Naive thymus-derived CD4-positive, alpha-beta T cell (primary cell): ENCODE data around the gene HP. TPM values are rescaled to one million over a fixed set of nuclear protein-coding genes. Genes with fewer than 3 reads are reported as not detected.

Source experiments
- ATAC-seq: fragments of 150-1000 bp; cut with Tn5 transposase; 2 replicates; pipeline ENCODE4 v1.10.0; 2021; ENCODE audit warnings: mild to moderate bottlenecking, moderate library complexity
- CTCF ChIA-PET: fragments of 350-600 bp; sonication (Branson Sonifier 250); formaldehyde crosslinking; loops from one replicate; lab custom pipeline; 2021; ENCODE audit warnings: antibody characterized with exemption; lab: Charles Lee
- POLR2A ChIA-PET: fragments of 350-600 bp; sonication (Branson Sonifier 250); formaldehyde crosslinking; loops from one replicate; lab custom pipeline; 2021; ENCODE audit warnings: antibody characterized with exemption, inconsistent platforms; lab: Charles Lee
- DNase-seq, 9 donors: peaks; one replicate each; pipeline versions ENCODE4 v3.0.0 to v3.0.0-alpha.2; 2020 to 2022; ENCODE audit warnings: mixed read lengths in 1 of 9
- H3K27ac ChIP-seq: one replicate; pipeline ENCODE4 v1.7.0; 2013; ENCODE audit warnings: mild to moderate bottlenecking, low read depth, low read length, moderate library complexity
- H3K27me3 ChIP-seq, 2 donors: one replicate each; pipeline ENCODE4 v1.7.0; 2013; ENCODE audit warnings: low read length in 2 of 2, mild to moderate bottlenecking in 2 of 2, moderate library complexity in 2 of 2; ENCODE audit not compliant: control insufficient read depth in 2 of 2, insufficient read depth in 2 of 2
- H3K36me3 ChIP-seq, 3 experiments: 1 replicate in 2 of 3; 2 replicates in 1 of 3; pipeline ENCODE4 v1.7.0; 2013; ENCODE audit warnings: low read length in 3 of 3, mild to moderate bottlenecking in 3 of 3, moderate library complexity in 1 of 3; ENCODE audit not compliant: insufficient read depth in 3 of 3, control insufficient read depth in 2 of 3
- H3K4me1 ChIP-seq, 2 donors: one replicate each; pipeline ENCODE4 v1.7.0; 2013; ENCODE audit warnings: low read length in 2 of 2, mild to moderate bottlenecking in 2 of 2, moderate library complexity in 1 of 2; ENCODE audit not compliant: control insufficient read depth in 2 of 2, insufficient read depth in 2 of 2
- H3K4me3 ChIP-seq: 2 replicates; pipeline ENCODE4 v1.7.0; 2013; ENCODE audit warnings: mild to moderate bottlenecking, low read length
- H3K9me3 ChIP-seq, 3 experiments: 1 replicate in 2 of 3; 2 replicates in 1 of 3; pipeline ENCODE4 v1.7.0; 2013; ENCODE audit warnings: low read length in 3 of 3; ENCODE audit not compliant: control insufficient read depth in 2 of 3
- H3K27ac Mint-ChIP-seq, 9 donors: one replicate each; pipeline ENCODE4 v1.8.0; 2020 to 2022; ENCODE audit warnings: mixed read lengths in 9 of 9, mild to moderate bottlenecking in 8 of 9, moderate library complexity in 5 of 9, inconsistent platforms in 2 of 9
- H3K27me3 Mint-ChIP-seq, 5 donors: one replicate each; pipeline ENCODE4 v1.8.0; 2021 to 2022; ENCODE audit warnings: mixed read lengths in 5 of 5, mild to moderate bottlenecking in 1 of 5
- H3K36me3 Mint-ChIP-seq, 5 donors: one replicate each; pipeline ENCODE4 v1.8.0; 2020 to 2022; ENCODE audit warnings: mixed read lengths in 5 of 5, mild to moderate bottlenecking in 3 of 5, inconsistent platforms in 1 of 5
- H3K4me1 Mint-ChIP-seq, 7 donors: one replicate each; pipeline ENCODE4 v1.8.0; 2020 to 2022; ENCODE audit warnings: mixed read lengths in 7 of 7, mild to moderate bottlenecking in 3 of 7, inconsistent platforms in 1 of 7
- H3K4me3 Mint-ChIP-seq, 10 donors: one replicate each; pipeline ENCODE4 v1.8.0; 2020 to 2022; ENCODE audit warnings: mild to moderate bottlenecking in 10 of 10, mixed read lengths in 10 of 10, moderate library complexity in 6 of 10, inconsistent platforms in 2 of 10
- H3K9me3 Mint-ChIP-seq, 11 donors: one replicate each; pipeline ENCODE4 v1.8.0; 2020 to 2022; ENCODE audit warnings: mixed read lengths in 11 of 11, mild to moderate bottlenecking in 4 of 11, inconsistent platforms in 1 of 11, moderate library complexity in 1 of 11
- intact Hi-C, 2 donors: fragments of 100-400 bp; cut with micrococcal nuclease; formaldehyde crosslinking; loops; one replicate each; pipeline ENCODE4 v1.15.1; 2023
- polyA plus RNA-seq, 2 donors: library from polyadenylated mRNA; unstranded; fragments of 300-500 nt; fragmentation: Illumina TruSeq; gene quantifications; one replicate each; pipeline ENCODE4 v1.2.3, GENCODE V29; 2021
- total RNA-seq, 6 experiments: library from RNA in 5 of 6; stranded (reverse) in 5 of 6; gene quantifications; 1 replicate in 5 of 6; 2 replicates in 1 of 6; pipeline ENCODE4 v1.2.3 and lab custom pipeline; 2021 to 2026

Gene HP
- total and polyA plus RNA-seq, 7 experiments from 2014 or later: 0.26 to 5.2 TPM; not detected in 5

DNA sequence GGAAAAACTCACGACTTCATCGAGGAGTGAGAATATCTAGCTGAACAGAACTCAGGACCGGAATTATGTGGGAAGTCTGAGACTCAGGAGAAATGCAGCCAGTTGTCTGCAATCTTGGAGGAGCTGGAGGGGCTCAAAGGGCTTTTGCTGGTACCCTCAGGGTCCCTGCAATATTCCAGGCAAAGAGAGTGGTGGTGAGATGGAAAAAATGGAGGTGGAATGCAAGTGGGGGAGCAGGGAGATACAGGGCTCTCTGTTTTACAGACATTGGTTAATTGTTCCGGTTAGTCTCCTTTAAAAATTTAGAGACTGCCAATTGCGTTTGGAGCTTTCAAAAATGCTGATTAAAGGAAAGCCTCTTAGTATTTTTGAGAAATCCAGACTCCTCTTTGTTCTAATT lies 18.2 kb upstream of the HP start:
- H3K27me3 ChIP-seq: no peaks in the 10 kb centered on the region
- no peak overlapping the region for H3K27ac ChIP-seq
- no peak overlapping the region for H3K4me3 Mint-ChIP-seq
- peaks cover 0 to 44% (median 13%) of the 10 kb centered on the region in 5 donors for H3K36me3 Mint-ChIP-seq
- no peaks in the 10 kb centered on the region for H3K4me1 ChIP-seq
- no peaks in the 10 kb centered on the region for H3K4me1 Mint-ChIP-seq
- no peaks in the 10 kb centered on the region for H3K27me3 Mint-ChIP-seq
- DNase-seq (no peak), ATAC-seq (no peak)
- H3K36me3 ChIP-seq: no peaks in the 10 kb centered on the region
- no peak overlapping the region for H3K4me3 ChIP-seq
- no peak overlapping the region for H3K27ac Mint-ChIP-seq
- no peaks in the 10 kb centered on the region for H3K9me3 ChIP-seq
- intact Hi-C loops: no loop called here
- ChIA-PET CTCF (no interaction called here), POLR2A (interaction anchor here (0.5 kb wide), 1 partner anchor 29 kb away, joined by 3 read pairs; no protein-coding TSS in a partner anchor)
- H3K9me3 Mint-ChIP-seq: no peaks in the 10 kb centered on the region

DNA sequence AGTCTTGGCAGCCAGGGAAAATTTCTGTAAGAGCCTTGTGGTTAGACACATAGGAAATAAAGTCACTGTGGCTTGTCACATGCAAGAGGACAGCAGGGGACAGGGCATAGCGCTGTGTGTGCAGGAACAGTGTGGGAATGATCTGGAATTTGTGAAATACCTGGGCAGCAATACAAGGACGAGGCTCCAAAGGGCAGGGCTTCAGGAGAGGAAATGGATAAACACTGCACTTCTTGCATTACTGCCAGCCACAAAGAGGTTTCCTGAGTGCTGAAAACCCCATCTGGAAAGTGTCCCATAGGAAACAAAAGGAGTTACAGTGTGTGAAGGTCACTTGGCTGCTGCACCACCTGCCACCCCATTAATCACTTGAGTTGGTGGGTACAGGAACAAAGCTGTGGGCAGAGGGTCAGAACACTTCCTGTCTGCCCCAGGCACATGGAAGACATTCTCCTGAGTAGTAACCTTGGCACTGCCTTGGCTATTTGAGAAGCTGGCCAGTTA lies 12.1 kb upstream of the HP start:
- H3K27me3 ChIP-seq: no peaks in the 10 kb centered on the region
- Mint-ChIP-seq H3K27me3 (no peaks in the 10 kb centered on the region), H3K4me1 (peaks cover 0 to 2% (median 0%) of the 10 kb centered on the region in 7 donors), H3K4me3 (no peak overlapping the region), H3K27ac (no peak overlapping the region), H3K9me3 (peaks cover 0 to 1% (median 0%) of the 10 kb centered on the region in 11 donors), H3K36me3 (peaks cover 2 to 65% (median 27%) of the 10 kb centered on the region in 5 donors)
- DNase-seq: no peak
- no peaks in the 10 kb centered on the region for H3K9me3 ChIP-seq
- ATAC-seq: no peak
- H3K36me3 ChIP-seq: peaks cover 0 to 15% (median 0%) of the 10 kb centered on the region in 3 experiments
- no peak overlapping the region for H3K27ac ChIP-seq
- ChIA-PET CTCF (no interaction called here), POLR2A (no interaction called here)
- no peaks in the 10 kb centered on the region for H3K4me1 ChIP-seq
- no peak overlapping the region for H3K4me3 ChIP-seq
- intact Hi-C loops: no loop called here

DNA sequence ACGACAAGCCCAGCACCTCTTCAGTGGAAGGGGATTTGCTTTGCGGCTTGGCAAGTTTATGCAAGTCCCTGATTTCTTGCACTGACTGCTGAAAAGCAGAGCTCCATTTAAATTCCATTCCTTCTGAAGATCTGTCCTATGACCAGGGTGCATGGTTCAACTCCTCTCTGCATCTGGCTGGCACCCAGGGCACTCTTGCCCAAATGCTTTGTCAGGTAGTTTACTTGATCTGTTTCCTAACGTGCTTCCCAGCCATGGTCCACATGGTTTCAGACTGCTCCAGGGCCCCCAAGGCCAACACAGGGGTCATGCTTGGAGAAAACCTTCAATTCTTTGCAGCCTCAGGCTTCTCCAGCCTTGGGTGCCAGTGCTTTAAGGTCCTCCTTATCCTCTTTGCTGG lies 11.2 kb upstream of the HP start:
- Histone ChIP-seq H3K36me3 (peaks cover 0 to 15% (median 0%) of the 10 kb centered on the region in 3 experiments), H3K4me3 (no peak overlapping the region), H3K27me3 (no peaks in the 10 kb centered on the region), H3K9me3 (no peaks in the 10 kb centered on the region), H3K4me1 (no peaks in the 10 kb centered on the region), H3K27ac (no peak overlapping the region)
- Mint-ChIP-seq H3K27me3 (no peaks in the 10 kb centered on the region), H3K4me1 (peaks cover 0 to 2% (median 0%) of the 10 kb centered on the region in 7 donors), H3K36me3 (peaks cover 2 to 60% (median 27%) of the 10 kb centered on the region in 5 donors), H3K9me3 (peaks cover 0 to 1% (median 0%) of the 10 kb centered on the region in 11 donors), H3K27ac (no peak overlapping the region), H3K4me3 (no peak overlapping the region)
- DNase-seq (no peak), ATAC-seq (no peak)
- intact Hi-C loops: no loop called here
- ChIA-PET CTCF (no interaction called here), POLR2A (no interaction called here)

DNA sequence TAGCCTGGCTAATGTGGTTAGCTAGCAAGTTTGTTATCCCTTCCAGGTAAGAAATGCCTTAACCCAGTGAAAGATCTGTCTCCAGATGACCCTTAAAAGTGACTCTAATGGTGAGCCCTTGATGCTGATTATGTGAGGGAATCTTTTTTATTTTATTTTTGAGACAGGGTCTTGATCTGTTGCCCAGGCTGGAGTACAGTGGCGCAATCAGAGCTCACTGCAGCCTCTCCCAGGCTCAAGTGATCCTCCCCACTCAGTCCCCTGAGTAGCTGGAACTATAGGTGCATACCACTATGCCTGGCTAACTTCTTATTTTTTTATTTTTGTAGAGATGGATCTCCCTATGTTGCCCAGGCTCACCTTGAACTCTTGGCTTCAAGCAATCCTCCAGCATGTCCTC lies 10.8 kb upstream of the HP start:
- no peak overlapping the region for H3K4me3 Mint-ChIP-seq
- H3K4me3 ChIP-seq: no peak overlapping the region
- ATAC-seq: no peak
- H3K4me1 Mint-ChIP-seq: peaks cover 0 to 2% (median 0%) of the 10 kb centered on the region in 7 donors
- POLR2A ChIA-PET: no interaction called here
- peaks cover 2 to 56% (median 27%) of the 10 kb centered on the region in 5 donors for H3K36me3 Mint-ChIP-seq
- H3K9me3 Mint-ChIP-seq: peaks cover 0 to 1% (median 0%) of the 10 kb centered on the region in 11 donors
- H3K27me3 ChIP-seq: no peaks in the 10 kb centered on the region
- H3K9me3 ChIP-seq: no peaks in the 10 kb centered on the region
- no peaks in the 10 kb centered on the region for H3K4me1 ChIP-seq
- intact Hi-C loops: no loop called here
- H3K27me3 Mint-ChIP-seq: no peaks in the 10 kb centered on the region
- no peak for DNase-seq
- H3K36me3 ChIP-seq: peaks cover 0 to 15% (median 0%) of the 10 kb centered on the region in 3 experiments
- H3K27ac Mint-ChIP-seq: no peak overlapping the region
- CTCF ChIA-PET: no interaction called here
- no peak overlapping the region for H3K27ac ChIP-seq

DNA sequence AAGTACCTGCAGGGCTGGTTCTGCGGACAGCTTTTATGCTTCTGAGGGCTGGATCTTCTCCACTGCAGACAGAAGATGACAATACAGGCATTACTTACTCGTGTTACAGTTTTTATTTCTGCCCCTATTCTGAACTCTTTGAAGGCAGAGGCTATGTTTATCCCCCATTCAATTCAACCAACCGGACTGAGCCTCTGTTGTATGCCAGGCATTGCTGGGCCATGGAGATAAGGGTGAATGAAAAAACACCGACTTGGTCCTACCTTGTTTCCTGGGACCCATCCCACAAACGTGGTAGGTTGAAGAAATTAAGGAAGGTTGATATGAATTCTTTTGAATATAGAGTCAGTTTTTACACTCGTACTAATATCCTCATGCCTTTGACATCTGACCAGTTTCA lies 10.0 kb upstream of the HP start:
- Mint-ChIP-seq H3K27me3 (no peaks in the 10 kb centered on the region), H3K9me3 (peaks cover 0 to 8% (median 5%) of the 10 kb centered on the region in 11 donors), H3K27ac (no peak overlapping the region), H3K36me3 (peaks cover 2 to 55% (median 34%) of the 10 kb centered on the region in 5 donors), H3K4me3 (no peak overlapping the region), H3K4me1 (peaks cover 0 to 2% (median 0%) of the 10 kb centered on the region in 7 donors)
- Histone ChIP-seq H3K4me1 (no peaks in the 10 kb centered on the region), H3K27me3 (no peaks in the 10 kb centered on the region), H3K4me3 (no peak overlapping the region), H3K36me3 (peaks cover 0 to 15% (median 0%) of the 10 kb centered on the region in 3 experiments), H3K9me3 (no peaks in the 10 kb centered on the region), H3K27ac (no peak overlapping the region)
- intact Hi-C loops: no loop called here
- POLR2A ChIA-PET: no interaction called here
- DNase-seq (no peak), ATAC-seq (no peak)
- CTCF ChIA-PET: no interaction called here

DNA sequence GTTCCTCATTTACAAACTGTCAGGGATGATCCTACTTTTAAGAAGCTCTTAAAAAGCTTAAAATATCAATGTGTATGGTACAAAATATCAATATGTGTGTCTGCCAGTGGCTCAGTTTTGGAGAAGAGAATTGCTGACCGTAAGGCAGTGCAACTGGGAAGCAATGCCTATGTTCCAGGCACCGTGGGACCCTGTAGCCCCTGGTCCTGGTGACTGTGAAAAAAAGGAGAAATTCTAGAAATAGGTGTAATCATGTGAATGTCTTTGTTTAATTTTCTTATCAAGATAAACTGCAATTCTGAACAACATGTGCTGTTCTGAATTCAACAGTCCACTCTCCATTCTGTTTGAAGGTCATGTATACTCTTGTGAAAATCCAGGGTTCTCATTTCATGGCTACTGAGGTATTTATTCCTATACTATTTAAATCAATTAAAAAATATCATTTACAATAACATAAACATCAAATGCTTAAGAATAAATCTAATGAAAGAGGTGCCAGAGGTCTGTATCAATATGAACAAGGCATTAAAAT lies 9.4 kb upstream of the HP start:
- peaks cover 3 to 60% (median 40%) of the 10 kb centered on the region in 5 donors for H3K36me3 Mint-ChIP-seq
- H3K4me1 ChIP-seq: no peaks in the 10 kb centered on the region
- ChIA-PET CTCF (no interaction called here), POLR2A (no interaction called here)
- peaks cover 0 to 14% (median 8%) of the 10 kb centered on the region in 11 donors for H3K9me3 Mint-ChIP-seq
- no peak overlapping the region for H3K4me3 ChIP-seq
- no peak overlapping the region for H3K27ac Mint-ChIP-seq
- H3K27me3 ChIP-seq: no peaks in the 10 kb centered on the region
- peaks cover 0 to 5% (median 0%) of the 10 kb centered on the region in 3 experiments for H3K9me3 ChIP-seq
- H3K27me3 Mint-ChIP-seq: no peaks in the 10 kb centered on the region
- H3K27ac ChIP-seq: no peak overlapping the region
- peaks cover 0 to 2% (median 0%) of the 10 kb centered on the region in 7 donors for H3K4me1 Mint-ChIP-seq
- ATAC-seq: no peak
- intact Hi-C loops: no loop called here
- no peak overlapping the region for H3K4me3 Mint-ChIP-seq
- no peak for DNase-seq
- H3K36me3 ChIP-seq: peaks cover 0 to 15% (median 0%) of the 10 kb centered on the region in 3 experiments

DNA sequence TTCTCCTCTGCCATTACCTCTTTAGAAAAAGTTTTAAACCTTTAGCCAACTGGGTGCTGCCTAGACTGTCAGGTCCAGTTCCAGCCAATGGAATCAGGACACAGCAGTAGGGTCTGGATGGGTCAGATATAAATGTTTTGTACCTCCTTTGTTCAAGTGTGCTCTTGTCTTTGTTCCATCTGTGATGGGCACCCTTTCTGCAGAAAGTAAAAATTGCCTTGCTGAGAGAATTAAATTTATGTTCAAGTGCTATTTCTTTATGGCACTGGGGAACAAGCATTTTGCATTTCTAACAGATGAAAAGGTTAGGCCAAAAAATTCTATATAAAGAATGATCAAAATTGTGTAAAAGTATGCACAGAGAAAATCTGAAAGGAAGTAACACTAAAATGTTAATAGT lies 5.2 kb upstream of the HP start:
- Mint-ChIP-seq H3K9me3 (peaks cover 0 to 36% (median 11%) of the 10 kb centered on the region in 11 donors), H3K27me3 (peaks cover 0 to 2% (median 0%) of the 10 kb centered on the region in 5 donors), H3K4me1 (no peaks in the 10 kb centered on the region), H3K36me3 (peaks cover 3 to 38% (median 32%) of the 10 kb centered on the region in 5 donors), H3K27ac (no peak overlapping the region), H3K4me3 (no peak overlapping the region)
- Histone ChIP-seq H3K9me3 (peaks cover 0 to 6% (median 0%) of the 10 kb centered on the region in 3 experiments), H3K4me1 (no peaks in the 10 kb centered on the region), H3K36me3 (peaks cover 0 to under 1% (median 0%) of the 10 kb centered on the region in 3 experiments), H3K27me3 (no peaks in the 10 kb centered on the region), H3K4me3 (no peak overlapping the region), H3K27ac (no peak overlapping the region)
- no peak for ATAC-seq
- intact Hi-C loops: no loop called here
- DNase-seq: no peak
- POLR2A ChIA-PET: no interaction called here
- CTCF ChIA-PET: no interaction called here
